HG02798 (cell line): Measurements from ENCODE around the gene KLK2.
A peak's percentile ranks its signal among the peaks of the same experiment; 100 is the strongest.

Source experiments
- ATAC-seq: cut with Tn5 transposase; IDR thresholded peaks from one replicate; pipeline ENCODE4 v1.9.1; 2021; ENCODE audit warnings: mild to moderate bottlenecking; ENCODE audit not compliant: unreplicated experiment, poor library complexity

KLK2 gene

DNA sequence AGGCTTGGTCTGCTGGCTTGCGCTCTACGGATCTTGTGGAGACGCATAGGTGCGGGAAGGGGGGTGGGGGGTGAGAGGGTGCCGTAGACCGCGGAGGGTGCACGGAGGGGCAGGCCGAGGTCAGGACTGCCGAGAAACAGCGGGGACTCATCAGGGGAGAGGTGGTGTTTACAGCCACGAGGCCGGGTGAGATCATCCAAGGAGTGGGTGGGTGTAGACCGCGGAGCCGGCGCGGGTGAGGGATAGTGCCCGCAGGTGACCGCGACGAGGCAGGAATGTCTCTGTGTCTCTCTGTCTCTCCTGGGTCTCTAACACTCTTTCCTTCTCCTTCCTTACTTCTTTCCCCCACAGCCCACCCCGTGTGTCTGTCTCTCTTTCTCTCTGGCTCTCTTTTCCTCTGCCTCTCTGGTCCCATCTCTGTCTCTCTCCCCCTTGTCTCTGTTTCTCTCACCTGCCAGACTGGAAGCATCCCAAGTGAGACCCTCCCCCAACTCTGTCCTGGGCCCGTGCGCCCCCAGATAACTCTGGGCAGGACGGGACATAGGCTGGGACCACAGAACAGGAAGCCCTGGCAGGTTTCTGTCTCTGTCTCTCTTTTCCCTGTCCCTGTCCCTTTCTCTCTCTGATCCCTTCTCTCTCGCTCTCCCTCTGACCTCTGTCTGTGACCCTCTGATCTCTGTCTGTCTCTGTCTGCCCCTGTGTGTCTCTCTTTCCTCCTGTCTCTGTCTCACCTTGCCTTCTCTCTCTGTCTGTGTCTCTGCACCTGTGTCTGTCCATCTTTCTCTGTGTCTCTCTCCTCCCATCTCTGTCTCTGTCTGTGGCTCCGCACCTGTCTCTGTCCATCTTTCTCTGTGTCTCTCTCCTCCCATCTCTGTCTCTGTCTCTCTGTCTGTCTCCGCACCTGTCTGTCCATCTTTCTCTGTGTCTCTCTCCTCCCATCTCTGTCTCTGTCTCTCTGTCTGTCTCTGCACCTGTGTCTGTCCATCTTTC, 39.8 kb downstream of the KLK2 start:
- no peak for ATAC-seq

DNA sequence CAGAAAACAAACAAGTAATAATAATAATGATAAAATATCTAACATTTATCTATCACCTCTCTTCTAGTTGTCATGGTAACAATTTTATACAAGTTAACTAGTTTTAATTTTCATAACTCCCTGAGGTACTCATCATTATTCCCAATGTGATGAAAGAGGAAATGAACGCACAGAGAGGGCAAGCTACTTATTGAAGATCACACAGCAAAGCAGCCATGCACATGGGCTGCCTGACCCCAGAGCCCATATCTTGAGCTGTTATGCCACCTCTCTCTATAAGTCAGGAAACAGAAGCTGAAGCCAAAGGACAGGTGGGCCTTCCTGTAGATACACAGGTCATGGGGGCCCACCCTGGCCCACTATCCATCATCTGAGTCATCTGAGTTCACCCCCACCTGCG, 42.8 kb downstream of the KLK2 start:
- ATAC-seq: no peak

DNA sequence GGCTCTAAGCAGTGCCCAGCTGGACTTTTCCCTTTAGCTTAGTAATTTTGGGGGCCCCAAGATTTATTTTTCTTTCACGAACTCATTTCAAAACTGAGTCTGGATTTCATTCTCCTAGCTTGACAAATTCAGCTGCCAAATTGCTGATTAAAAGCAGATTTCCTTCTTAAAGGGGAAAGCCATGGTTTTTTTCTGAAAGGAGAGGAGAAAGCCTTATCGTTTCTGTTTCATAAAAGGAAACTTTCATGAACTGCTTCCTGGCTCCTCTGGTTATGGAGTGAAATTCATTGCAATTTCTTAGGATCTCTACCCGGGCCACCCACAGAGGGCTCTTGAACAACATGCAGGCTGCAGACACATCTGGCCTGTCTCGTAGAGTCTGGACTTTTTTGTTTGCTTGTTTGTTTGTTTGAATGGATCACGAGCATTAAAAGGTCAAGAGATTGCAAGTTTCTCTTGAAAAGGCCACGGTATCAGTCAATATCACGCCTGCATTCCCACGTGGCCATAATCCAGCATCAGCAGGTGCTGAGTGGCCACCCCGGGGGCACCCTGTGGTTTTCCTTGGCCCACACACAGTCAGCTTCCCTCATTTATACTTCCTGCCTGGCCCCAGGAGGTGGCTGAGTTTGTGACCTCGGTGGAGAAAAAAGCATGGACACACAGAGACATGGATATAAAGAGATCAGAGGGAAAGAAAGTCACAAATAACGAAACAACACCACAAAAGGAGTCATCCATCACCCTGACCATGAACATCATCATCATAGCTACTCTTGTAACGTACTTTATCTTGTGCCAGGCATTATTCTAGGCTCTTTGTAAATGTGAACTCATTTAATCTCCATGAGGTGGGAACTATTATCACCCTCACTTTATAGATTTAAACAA, 48.4 kb downstream of the KLK2 start:
- ATAC-seq: peak; percentile 4

DNA sequence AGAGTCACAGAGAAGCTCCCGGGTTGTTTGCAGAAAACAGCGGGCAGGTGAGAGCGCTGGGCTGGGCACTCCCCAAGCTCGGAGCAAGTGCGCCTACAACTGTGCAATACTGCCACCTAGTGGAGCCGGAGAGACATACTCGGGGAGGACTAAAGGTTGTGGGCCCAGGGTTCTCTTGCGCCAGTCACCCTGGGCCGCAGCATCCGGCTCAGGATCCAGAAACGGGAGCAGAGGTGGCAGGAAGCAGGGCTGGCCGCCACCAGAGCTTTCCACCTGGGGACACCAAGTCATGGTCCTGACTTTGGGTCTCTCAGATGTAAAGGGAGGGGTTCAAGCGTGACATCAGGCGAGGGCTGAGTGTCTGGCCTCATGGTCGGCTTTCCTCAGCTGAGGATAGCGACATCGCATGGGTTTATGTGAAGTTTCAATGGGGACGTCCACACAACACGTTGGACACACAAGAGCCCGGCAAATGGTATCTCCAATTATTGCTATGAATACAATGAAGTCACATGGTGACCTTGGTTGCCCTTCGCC, 49.1 kb downstream of the KLK2 start:
- ATAC-seq: peak; percentile 71

DNA sequence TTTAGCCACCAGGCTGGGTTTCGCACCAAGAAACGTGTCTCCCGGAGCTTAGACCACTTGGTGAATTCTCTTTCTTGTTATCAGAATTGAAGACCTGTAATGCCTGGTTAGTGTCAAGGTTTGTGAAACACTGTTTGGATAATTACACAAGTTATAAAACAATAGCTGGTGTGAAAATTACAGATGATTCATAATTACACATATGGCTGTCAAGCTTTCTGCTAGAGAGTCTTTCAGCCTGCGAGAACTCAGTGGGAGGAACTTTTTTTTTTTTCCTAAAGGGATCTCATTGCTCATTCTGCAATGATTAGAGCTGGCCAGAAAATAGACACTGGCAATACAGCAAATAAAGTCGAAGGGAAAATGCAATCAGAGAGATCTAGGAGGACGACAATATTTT, 51.3 kb downstream of the KLK2 start:
- no peak for ATAC-seq

DNA sequence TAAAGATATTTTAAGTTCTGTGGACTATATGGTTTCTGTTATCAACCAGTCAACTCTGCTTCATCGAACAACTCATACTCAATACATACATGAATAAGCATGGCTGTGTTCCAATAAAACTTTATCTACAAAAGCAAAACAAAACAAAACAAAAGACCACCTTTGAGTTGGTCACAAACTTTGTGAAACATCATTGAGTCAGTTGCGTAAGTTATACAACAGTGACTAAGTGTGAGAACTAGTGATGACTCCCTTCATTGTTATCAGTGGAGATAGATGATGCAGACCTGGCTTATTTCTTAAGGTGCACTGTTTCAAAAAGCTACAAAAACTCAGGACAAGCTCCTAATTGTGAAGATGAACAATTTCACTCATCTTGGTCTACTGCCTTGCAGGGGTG, 52.5 kb downstream of the KLK2 start:
- no peak for ATAC-seq

DNA sequence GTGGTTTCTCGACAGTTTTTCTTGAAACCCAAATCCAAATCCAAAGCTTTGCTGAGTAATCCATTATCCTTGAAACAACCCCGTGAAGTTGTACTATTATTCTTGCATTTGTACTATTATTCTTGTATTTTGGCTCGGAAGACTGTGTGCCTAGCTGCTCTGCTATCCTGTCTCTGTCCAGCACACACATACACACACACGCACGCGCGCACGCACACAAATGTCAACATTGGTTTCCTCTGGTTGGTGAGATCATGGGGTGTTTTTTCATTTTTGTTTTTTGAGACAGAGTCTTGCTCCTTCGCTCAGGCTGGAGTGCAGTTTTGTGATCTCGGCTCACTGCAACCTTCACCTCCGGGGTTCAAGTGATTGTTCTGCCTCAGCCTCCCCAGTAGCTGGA, 52.9 kb downstream of the KLK2 start:
- ATAC-seq: no peak

DNA sequence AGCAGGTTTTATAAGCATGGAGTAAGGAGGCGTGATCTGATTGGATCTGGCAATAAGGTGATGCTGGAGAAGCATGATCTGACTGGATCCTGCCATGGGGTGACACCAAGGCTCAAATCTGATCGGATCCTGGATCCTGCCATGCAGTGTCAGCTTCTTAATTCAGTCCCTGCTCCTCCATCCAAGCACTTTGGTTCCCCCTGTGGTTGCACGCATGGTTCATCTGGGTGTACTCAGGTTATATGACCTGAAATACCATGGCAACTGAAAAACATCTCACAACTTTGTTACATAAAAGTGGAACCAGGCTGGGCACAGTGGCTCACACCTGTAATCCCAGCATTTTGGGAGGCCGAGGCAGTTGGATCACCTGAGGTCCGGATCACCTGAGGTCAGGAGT, 55.6 kb downstream of the KLK2 start:
- no peak for ATAC-seq
